Natural killer cell (primary cell): Measurements from ENCODE around the gene KISS1R. TPM values are rescaled to one million over a fixed set of nuclear protein-coding genes. Genes with fewer than 3 reads are reported as not detected.

ENCODE experiments used
- ATAC-seq, 3 donors: fragments of 150-1000 bp in 2 of 3; fragments of 200-7000 bp in 1 of 3; cut with Tn5 transposase; 1 replicate in 1 of 3; 2 replicates in 2 of 3; pipeline ENCODE4 v1.10.0; 2021; ENCODE audit warnings: mild to moderate bottlenecking in 2 of 3, moderate library complexity in 2 of 3
- DNase-seq, 2 donors: peaks; one replicate each; pipeline versions ENCODE4 v3.0.0 to v3.0.0-alpha.2; 2013 to 2021; ENCODE audit warnings: mixed read lengths in 1 of 2
- H3K27ac ChIP-seq: one replicate; pipeline ENCODE4 v1.5.1; 2013; ENCODE audit warnings: mild to moderate bottlenecking, low read length
- H3K27me3 ChIP-seq: one replicate; pipeline ENCODE4 v1.6.1; 2013; ENCODE audit warnings: low read length; ENCODE audit not compliant: control insufficient read depth, insufficient read depth
- H3K36me3 ChIP-seq: one replicate; pipeline ENCODE4 v1.6.1; 2013; ENCODE audit warnings: low read length; ENCODE audit not compliant: control insufficient read depth, insufficient read depth
- H3K4me1 ChIP-seq: one replicate; pipeline ENCODE4 v1.6.1; 2013; ENCODE audit warnings: low read length; ENCODE audit not compliant: control insufficient read depth, insufficient read depth
- H3K4me3 ChIP-seq: one replicate; pipeline ENCODE4 v1.5.1; 2013; ENCODE audit warnings: low read length
- H3K9me3 ChIP-seq: one replicate; pipeline ENCODE4 v1.6.1; 2013; ENCODE audit warnings: low read length; ENCODE audit not compliant: control insufficient read depth, insufficient read depth
- H3K27ac Mint-ChIP-seq, 2 donors: one replicate each; pipeline ENCODE4 v1.8.0; 2022; ENCODE audit warnings: mild to moderate bottlenecking in 2 of 2, mixed read lengths in 2 of 2, moderate library complexity in 1 of 2
- H3K27me3 Mint-ChIP-seq, 2 donors: one replicate each; pipeline ENCODE4 v1.8.0; 2022; ENCODE audit warnings: low read depth in 2 of 2, mixed read lengths in 2 of 2
- H3K36me3 Mint-ChIP-seq: one replicate; pipeline ENCODE4 v1.8.0; 2022; ENCODE audit warnings: mixed read lengths
- H3K4me1 Mint-ChIP-seq, 2 donors: one replicate each; pipeline ENCODE4 v1.8.0; 2022; ENCODE audit warnings: mixed read lengths in 2 of 2
- H3K4me3 Mint-ChIP-seq: one replicate; pipeline ENCODE4 v1.8.0; 2022; ENCODE audit warnings: mild to moderate bottlenecking, moderate library complexity, mixed read lengths
- H3K9me3 Mint-ChIP-seq, 2 donors: one replicate each; pipeline ENCODE4 v1.8.0; 2022; ENCODE audit warnings: mixed read lengths in 2 of 2
- CTCF ChIP-seq: fragments of 200-600 bp; IDR thresholded peaks from one replicate; pipeline ENCODE4 v1.8.0; 2022; ENCODE audit warnings: antibody characterized with exemption
- WGBS: methylation state at CpG from one replicate; pipeline ENCODE4 v1.1.7; 2013; ENCODE audit warnings: missing lambda C conversion rate; ENCODE audit not compliant: insufficient coverage; 5-methylcytosine and 5-hydroxymethylcytosine counted together
- intact Hi-C: fragments of 100-400 bp; cut with micrococcal nuclease; formaldehyde crosslinking; loops from one replicate; pipeline ENCODE4 v1.14.2; 2022
- total RNA-seq, 4 donors: library from RNA; stranded (reverse); fragments of 120-200 nt in 1 of 4; gene quantifications; one replicate each; pipeline versions ENCODE4 v1.2.3 to v1.2.4, GENCODE V29; 2013 to 2022

The KISS1R gene
- total RNA-seq, 3 donors from 2014 or later (not counting 1 experiment from before 2014, with no cell fraction given), result 0.31 TPM; not detected in 2

GRCh38 chr19:869245-870177 is 47.6 kb upstream of the KISS1R start:
- Mint-ChIP-seq H3K36me3 (no peaks in the 10 kb centered on the region), H3K4me3 (peak overlapping the region; percentile 6), H3K9me3 (no peaks in the 10 kb centered on the region), H3K27me3 (no peaks in the 10 kb centered on the region), H3K27ac (no peak overlapping the region), H3K4me1 (peaks cover 0 to 14% of the 10 kb centered on the region in 2 donors)
- Histone ChIP-seq H3K4me1 (peaks cover 20% of the 10 kb centered on the region), H3K4me3 (no peak overlapping the region), H3K27ac (no peak overlapping the region), H3K36me3 (peaks cover 18% of the 10 kb centered on the region), H3K9me3 (no peaks in the 10 kb centered on the region), H3K27me3 (no peaks in the 10 kb centered on the region)
- TF ChIP-seq CTCF, result no peak
- ATAC-seq (no peak), DNase-seq (no peak)
- whole genome bisulfite sequencing, result 94% methylated on average over 25 of the region's 29 CpGs
- intact Hi-C loops, result no loop called here

GRCh38 chr19:870314-870713 is 46.8 kb upstream of the KISS1R start:
- Histone ChIP-seq H3K36me3 (peaks cover 18% of the 10 kb centered on the region), H3K27ac (no peak overlapping the region), H3K9me3 (no peaks in the 10 kb centered on the region), H3K4me1 (peaks cover 20% of the 10 kb centered on the region), H3K27me3 (no peaks in the 10 kb centered on the region), H3K4me3 (no peak overlapping the region)
- H3K27me3 Mint-ChIP-seq, result no peaks in the 10 kb centered on the region
- 97% methylated on average over 7 of the region's 8 CpGs for WGBS
- H3K27ac Mint-ChIP-seq, result peak overlapping the region in 1 of 2 donors; percentile 6
- intact Hi-C loops, result no loop called here
- ATAC-seq, result no peak
- DNase-seq, result no peak
- peaks cover 0 to 14% of the 10 kb centered on the region in 2 donors for H3K4me1 Mint-ChIP-seq
- TF ChIP-seq CTCF, result no peak
- H3K36me3 Mint-ChIP-seq, result no peaks in the 10 kb centered on the region
- H3K4me3 Mint-ChIP-seq, result peak overlapping the region; percentile 6
- no peaks in the 10 kb centered on the region for H3K9me3 Mint-ChIP-seq

- H3K36me3 ChIP-seq, result peaks cover 18% of the 10 kb centered on the region
- peaks cover 0 to 14% of the 10 kb centered on the region in 2 donors for H3K4me1 Mint-ChIP-seq
- 98% methylated on average over 28 of the region's 28 CpGs for WGBS
- no peak for ATAC-seq
- H3K4me1 ChIP-seq, result peaks cover 20% of the 10 kb centered on the region
- H3K36me3 Mint-ChIP-seq, result no peaks in the 10 kb centered on the region
- H3K9me3 Mint-ChIP-seq, result no peaks in the 10 kb centered on the region
- no peaks in the 10 kb centered on the region for H3K27me3 Mint-ChIP-seq
- no peak overlapping the region for H3K27ac ChIP-seq
- no peaks in the 10 kb centered on the region for H3K27me3 ChIP-seq
- H3K27ac Mint-ChIP-seq, result no peak overlapping the region
- DNase-seq, result no peak
- H3K4me3 Mint-ChIP-seq, result no peak overlapping the region
- no peak for TF ChIP-seq CTCF
- no peaks in the 10 kb centered on the region for H3K9me3 ChIP-seq
- H3K4me3 ChIP-seq, result no peak overlapping the region
- intact Hi-C loops, result no loop called here
Measured at GRCh38 chr19:870963-871401, 46.2 kb upstream of the KISS1R start.
